Mesothelial cell of epicardium (in vitro differentiated cells): ENCODE data around the gene GCK. TPM values are rescaled to one million over a fixed set of nuclear protein-coding genes. Genes with fewer than 3 reads are reported as not detected.
A peak's percentile ranks its signal among the peaks of the same experiment; 100 is the strongest.

ENCODE experiments used
- DNase-seq, 2 experiments: peaks; one replicate each; pipeline ENCODE4 v3.0.0; 2021; ENCODE audit warnings: low spot score in 2 of 2; ENCODE audit not compliant: unreplicated experiment in 2 of 2
- H3K27ac Mint-ChIP-seq: 2 replicates; pipeline ENCODE4 v1.8.0; 2021; ENCODE audit warnings: mixed read lengths
- H3K27me3 Mint-ChIP-seq: 2 replicates; pipeline ENCODE4 v1.8.0; 2021; ENCODE audit warnings: low read depth, mixed read lengths
- H3K36me3 Mint-ChIP-seq: 2 replicates; pipeline ENCODE4 v1.8.0; 2021; ENCODE audit warnings: mixed read lengths
- H3K4me1 Mint-ChIP-seq: 2 replicates; pipeline ENCODE4 v1.8.0; 2021; ENCODE audit warnings: mixed read lengths
- H3K4me3 Mint-ChIP-seq: 2 replicates; pipeline ENCODE4 v1.8.0; 2021; ENCODE audit warnings: mild to moderate bottlenecking, moderate library complexity, mixed read lengths
- H3K9me3 Mint-ChIP-seq: 2 replicates; pipeline ENCODE4 v1.8.0; 2021; ENCODE audit warnings: mixed read lengths
- total RNA-seq: library from RNA; stranded (reverse); gene quantifications from 3 replicates; pipeline ENCODE4 v1.2.1, GENCODE V29; 2021
- TF ChIP-seq, protein P1 (sequence below): fragments of 200-600 bp; sonication (generic); IDR thresholded peaks from one replicate; pipeline ENCODE4 v1.5.0; 2021; ENCODE audit warnings: antibody characterized with exemption; ENCODE audit not compliant: unreplicated experiment

Gene GCK
- total RNA-seq, 1 donor from 2014 or later = 1.5 TPM

DNA sequence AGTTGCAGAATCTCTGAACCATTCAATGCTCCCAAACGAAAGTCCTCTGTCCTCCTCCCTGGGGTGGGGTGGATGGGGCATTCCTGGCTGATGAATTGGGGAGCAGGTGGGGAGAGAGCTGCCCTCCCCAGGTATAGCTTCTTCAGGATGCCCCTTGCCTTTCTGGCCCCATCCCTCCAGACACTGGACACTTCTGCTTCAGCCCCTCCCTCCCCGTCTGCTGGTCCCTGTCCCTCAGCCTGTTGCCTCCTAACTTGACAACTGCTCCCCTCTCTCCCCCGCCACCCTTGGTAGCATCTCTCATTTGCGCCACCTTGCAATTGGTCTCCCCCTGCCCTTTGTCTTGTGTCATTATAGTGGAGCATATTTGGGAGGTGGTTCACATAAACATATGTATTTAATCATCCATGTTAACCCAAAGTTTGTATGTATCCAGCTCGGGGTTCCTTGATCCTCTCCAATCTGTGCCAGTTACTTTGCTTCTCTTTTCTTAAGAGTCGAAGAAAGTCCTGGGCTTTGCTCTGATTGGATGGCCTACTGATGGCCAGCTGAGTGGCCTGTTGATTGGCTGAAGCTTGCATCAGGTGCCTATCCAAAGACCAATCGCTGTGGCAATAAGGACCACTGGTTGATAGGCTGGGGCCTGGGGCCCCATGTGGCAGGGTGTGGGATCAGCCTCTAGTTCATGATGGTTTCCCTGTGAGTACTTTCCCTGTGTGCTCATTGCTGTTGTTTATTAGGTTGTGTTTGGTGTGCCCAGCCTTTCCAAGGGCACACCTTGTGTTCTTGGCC, 4.0 kb upstream of the GCK start:
- Mint-ChIP-seq H3K4me3 (no peak overlapping the region), H3K9me3 (no peaks in the 10 kb centered on the region), H3K4me1 (no peaks in the 10 kb centered on the region), H3K27ac (no peak overlapping the region), H3K36me3 (no peaks in the 10 kb centered on the region), H3K27me3 (peaks cover 44% of the 10 kb centered on the region)
- TF ChIP-seq, protein P1, sequence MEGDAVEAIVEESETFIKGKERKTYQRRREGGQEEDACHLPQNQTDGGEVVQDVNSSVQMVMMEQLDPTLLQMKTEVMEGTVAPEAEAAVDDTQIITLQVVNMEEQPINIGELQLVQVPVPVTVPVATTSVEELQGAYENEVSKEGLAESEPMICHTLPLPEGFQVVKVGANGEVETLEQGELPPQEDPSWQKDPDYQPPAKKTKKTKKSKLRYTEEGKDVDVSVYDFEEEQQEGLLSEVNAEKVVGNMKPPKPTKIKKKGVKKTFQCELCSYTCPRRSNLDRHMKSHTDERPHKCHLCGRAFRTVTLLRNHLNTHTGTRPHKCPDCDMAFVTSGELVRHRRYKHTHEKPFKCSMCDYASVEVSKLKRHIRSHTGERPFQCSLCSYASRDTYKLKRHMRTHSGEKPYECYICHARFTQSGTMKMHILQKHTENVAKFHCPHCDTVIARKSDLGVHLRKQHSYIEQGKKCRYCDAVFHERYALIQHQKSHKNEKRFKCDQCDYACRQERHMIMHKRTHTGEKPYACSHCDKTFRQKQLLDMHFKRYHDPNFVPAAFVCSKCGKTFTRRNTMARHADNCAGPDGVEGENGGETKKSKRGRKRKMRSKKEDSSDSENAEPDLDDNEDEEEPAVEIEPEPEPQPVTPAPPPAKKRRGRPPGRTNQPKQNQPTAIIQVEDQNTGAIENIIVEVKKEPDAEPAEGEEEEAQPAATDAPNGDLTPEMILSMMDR = no peak
- no peak for DNase-seq

DNA sequence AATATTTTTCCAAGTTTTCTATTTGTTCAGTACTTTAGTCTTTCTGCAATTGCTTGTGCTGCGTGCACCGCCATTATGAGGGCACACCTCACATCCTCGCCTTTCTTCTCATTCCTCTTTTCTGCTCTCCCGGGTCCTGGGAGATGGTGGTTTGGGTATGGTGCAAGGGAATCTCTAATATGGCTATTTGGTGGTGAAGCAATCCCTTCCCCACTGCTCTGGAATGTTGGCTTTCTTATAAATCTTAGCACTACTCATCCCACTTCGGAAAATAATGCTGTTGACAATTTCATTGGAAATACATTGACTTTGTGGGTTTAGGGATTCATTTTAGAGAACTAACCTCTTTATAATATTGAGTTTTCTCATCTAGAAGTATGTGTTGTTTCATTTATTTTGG, 1.9 kb upstream of the GCK start:
- Mint-ChIP-seq H3K36me3 (no peaks in the 10 kb centered on the region), H3K4me1 (no peaks in the 10 kb centered on the region), H3K27me3 (peaks cover 30% of the 10 kb centered on the region), H3K27ac (no peak overlapping the region), H3K4me3 (no peak overlapping the region), H3K9me3 (no peaks in the 10 kb centered on the region)
- DNase-seq = no peak
- TF ChIP-seq, protein P1 = no peak

DNA sequence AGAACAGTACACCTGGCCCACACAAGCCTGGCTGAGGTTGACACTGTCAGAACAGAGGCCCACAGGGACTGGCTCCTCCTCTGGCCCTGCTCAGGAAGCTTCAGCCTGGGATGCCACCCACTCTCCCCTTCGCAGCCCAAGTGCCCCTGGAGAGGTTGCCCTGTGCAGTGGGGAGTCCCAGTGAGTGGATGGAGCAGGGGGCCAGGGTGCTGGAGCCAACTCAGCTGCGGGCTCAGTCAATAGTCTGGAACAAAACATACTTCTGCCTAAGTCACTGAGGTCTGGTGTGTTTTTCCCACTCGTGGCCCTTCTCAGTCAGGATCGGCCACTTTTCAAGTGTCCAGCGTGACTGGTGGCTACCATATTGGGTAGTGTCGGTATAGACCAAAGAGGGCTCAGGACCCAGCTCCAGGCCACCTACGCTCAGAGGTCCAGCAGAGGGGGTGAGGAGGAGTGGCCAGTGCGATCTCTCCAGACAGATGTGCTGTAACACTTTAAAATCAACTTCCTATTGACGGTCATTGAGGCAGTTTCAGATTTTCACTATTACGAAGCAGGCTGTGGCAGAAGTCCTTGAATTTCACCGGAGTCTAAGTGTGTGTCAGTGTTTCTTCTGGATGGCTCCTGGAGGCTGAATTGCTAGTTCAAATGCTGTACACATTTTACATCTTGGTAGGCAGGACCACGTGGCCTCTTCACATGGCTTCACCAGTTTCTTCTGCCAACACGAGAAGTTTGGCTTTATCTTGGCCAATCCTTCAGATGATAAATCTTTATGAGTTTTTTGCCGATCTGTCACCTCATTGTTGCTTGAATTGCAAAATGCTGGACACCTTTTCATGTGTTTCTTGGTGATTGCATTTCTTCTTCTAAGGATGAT, 994 bp upstream of the GCK start:
- DNase-seq = no peak
- H3K4me3 Mint-ChIP-seq = no peak overlapping the region
- H3K4me1 Mint-ChIP-seq = no peaks in the 10 kb centered on the region
- H3K27ac Mint-ChIP-seq = no peak overlapping the region
- TF ChIP-seq, protein P1 = no peak
- H3K27me3 Mint-ChIP-seq = peaks cover 30% of the 10 kb centered on the region
- no peaks in the 10 kb centered on the region for H3K36me3 Mint-ChIP-seq
- no peaks in the 10 kb centered on the region for H3K9me3 Mint-ChIP-seq

DNA sequence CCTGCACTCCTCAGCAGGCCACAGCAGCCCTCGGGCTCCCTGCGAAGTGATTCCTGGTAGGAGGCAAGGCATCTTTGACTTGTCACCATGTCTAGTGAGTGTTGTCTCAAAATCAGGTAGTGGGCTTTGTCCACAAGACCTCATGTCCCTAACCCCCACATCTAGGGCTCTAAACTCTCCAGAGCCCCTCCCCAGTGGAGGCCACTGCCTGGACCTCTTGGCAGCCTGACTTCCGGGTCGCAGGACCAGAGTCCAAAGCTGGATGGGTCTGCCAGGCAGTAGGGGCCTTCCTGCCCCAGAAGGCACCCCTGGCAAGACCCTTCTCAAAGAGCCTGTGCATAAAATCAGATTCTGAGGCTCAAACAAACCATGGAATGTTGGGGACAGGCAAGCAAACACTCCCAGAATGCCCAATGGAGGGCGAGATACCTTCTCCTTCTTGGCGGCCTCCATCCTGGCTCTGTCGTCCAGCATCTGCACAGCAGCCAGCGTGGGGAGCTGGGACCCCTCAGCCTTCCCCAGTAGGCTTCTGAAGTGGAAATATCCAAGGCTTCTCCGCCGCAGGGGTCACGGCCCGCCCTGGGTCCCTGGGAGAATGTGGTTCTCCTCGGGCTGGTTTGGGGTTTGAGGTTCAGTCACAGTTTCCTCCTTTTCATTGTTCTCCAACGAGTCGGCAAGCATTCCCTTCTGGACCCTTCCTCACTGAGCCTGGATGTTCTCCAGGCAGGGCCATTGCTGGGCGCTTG, 586 bp downstream of the GCK start:
- Mint-ChIP-seq H3K4me1 (no peaks in the 10 kb centered on the region), H3K9me3 (no peaks in the 10 kb centered on the region), H3K27ac (no peak overlapping the region), H3K4me3 (no peak overlapping the region), H3K36me3 (no peaks in the 10 kb centered on the region), H3K27me3 (peaks cover 28% of the 10 kb centered on the region)
- DNase-seq = peak in 1 of 2 experiments; percentile 31
- TF ChIP-seq, protein P1 = no peak

DNA sequence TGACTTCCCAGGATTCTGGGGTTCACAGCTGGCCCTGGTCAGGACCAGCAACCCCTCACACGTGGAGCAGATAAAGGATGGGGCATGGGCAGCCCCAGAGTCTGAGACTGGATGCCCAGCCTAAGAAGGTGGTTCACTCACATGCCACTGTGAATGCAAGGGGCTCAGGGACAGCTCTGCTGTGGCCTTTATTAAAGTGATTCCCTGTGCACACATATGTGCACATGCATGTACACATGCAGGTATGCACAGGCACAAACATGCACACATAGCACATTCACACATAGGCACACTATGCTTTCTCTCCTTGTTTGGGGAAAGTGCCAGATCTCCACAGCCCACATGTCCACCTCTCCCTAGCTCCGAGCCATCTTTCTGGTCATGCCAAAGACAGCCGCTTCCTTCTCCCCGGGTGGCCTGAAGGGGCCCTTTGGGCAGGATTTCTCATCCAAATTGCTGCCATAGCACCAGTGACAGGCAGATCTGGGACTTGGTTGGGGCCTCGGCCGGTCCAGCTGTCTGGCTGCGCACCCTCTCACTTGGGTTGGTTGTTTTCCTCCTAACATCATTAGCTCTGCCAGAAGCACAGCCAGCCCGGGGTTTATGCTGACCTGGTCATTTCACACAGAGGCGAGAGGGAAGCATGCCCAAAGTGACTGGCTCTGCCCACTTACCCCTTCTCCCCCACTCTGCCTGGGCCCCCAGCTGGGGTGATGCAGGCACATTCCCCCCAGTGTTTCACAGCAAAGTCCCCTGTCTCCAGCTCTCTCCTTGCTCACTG, 1.4 kb downstream of the GCK start:
- H3K27ac Mint-ChIP-seq = no peak overlapping the region

More for the DNA sequence above, 1.4 kb downstream of the GCK start:
- H3K36me3 Mint-ChIP-seq = no peaks in the 10 kb centered on the region
- no peak overlapping the region for H3K4me3 Mint-ChIP-seq
- H3K9me3 Mint-ChIP-seq = peaks cover 4% of the 10 kb centered on the region
- TF ChIP-seq, protein P1 = no peak
- DNase-seq = peak in 1 of 2 experiments; percentile 34
- H3K4me1 Mint-ChIP-seq = no peaks in the 10 kb centered on the region
- peaks cover 26% of the 10 kb centered on the region for H3K27me3 Mint-ChIP-seq
